ENCODE data around the gene FUZ. TPM values are rescaled to one million over a fixed set of nuclear protein-coding genes. Genes with fewer than 3 reads are reported as not detected.
A peak's percentile ranks its signal among the peaks of the same experiment; 100 is the strongest.

FUZ gene
- total RNA-seq, 1 donor from 2014 or later, result 14.5 TPM

DNA sequence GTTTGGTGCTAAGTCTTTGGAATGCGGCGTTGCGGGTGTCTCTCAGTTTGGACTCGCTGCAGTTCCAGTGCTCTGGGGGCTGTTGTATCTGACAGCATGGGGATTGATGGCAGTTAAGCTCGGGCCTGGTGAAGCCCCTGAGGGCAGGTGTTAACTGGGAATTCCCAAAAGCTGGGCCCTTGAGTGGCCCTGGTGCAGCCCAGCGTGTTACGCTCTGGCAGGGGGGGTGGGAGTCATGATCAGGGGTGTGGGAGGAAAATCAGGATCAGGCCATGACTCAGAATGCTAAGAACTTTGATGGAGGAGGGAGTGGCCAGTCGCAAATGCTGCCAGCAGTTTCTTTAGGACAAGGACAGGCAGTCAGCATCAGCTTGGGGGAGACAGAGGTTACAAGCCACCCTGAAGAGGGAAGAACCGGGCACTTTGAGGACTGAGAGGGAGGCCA, 26.7 kb downstream of the FUZ start:
- no peak for DNase-seq (ENCODE audit: extremely low read depth, low read depth, low spot score)

DNA sequence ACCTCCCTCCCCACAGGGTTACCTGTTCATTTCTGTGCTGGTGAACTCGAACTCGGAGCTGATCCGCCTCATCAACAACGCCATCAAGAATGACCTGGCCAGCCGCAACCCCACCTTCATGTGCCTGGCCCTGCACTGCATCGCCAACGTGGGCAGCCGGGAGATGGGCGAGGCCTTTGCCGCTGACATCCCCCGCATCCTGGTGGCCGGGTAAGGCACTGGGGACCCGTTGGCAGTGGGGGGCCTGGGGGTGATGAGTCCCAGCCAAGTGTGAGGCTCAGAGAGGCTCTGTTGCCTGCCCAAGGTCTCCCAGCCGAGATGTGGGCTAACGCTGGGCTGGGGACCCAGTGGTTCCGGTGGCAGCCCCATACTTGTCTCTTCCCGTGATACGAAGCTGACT, 30.6 kb downstream of the FUZ start:
- no peak for DNase-seq (ENCODE audit: extremely low read depth, low read depth, low spot score)

- no peak for DNase-seq (ENCODE audit: extremely low read depth, low read depth, low spot score)
These were observed 31.7 kb downstream of the FUZ start for GRCh38 chr19:49781394-49781793.

DNA sequence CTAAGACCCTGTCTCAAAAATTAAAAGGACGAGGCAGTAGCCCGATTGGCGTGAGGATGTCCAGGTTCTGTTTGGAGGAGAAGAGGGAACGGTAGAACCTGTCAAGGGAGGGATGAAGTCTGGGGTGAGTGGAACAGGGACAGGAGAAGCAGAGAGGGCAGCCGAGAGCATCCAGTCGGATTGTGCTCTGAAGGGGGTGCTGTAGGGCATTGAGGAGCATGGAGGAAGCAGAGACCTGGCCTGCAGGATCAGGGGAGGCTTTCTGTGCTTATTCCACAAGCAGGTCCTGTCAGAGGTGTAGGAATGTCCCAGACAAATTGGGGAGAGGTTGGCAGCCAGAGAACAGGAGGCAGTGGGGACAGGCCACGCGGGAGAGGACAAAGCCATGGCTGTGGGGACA, 32.2 kb downstream of the FUZ start:
- DNase-seq (ENCODE audit: extremely low read depth, low read depth, low spot score), result no peak

- DNase-seq (ENCODE audit: extremely low read depth, low read depth, low spot score), result no peak
These were observed 33.1 kb downstream of the FUZ start for GRCh38 chr19:49779731-49780555.

DNA sequence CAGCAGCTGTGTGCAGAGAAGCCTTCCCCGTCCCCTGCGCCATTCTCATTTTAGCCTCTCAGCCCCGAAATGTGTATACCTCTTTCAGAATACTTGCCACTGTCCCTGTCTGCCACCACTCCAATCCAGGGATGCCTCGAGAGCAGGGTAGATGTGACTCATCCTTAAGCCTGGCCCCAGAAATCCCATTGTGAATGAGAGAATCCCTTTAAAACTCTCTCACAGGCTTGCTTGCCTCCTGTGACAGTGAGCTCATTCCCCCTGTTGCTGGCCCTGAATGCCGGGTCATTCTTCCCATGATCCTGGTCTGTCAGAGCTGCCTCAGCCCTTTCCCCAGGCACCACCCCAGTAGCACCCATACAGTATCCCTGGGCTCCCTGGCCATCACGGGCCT, 36.7 kb downstream of the FUZ start:
- DNase-seq (ENCODE audit: extremely low read depth, low read depth, low spot score), result no peak

DNA sequence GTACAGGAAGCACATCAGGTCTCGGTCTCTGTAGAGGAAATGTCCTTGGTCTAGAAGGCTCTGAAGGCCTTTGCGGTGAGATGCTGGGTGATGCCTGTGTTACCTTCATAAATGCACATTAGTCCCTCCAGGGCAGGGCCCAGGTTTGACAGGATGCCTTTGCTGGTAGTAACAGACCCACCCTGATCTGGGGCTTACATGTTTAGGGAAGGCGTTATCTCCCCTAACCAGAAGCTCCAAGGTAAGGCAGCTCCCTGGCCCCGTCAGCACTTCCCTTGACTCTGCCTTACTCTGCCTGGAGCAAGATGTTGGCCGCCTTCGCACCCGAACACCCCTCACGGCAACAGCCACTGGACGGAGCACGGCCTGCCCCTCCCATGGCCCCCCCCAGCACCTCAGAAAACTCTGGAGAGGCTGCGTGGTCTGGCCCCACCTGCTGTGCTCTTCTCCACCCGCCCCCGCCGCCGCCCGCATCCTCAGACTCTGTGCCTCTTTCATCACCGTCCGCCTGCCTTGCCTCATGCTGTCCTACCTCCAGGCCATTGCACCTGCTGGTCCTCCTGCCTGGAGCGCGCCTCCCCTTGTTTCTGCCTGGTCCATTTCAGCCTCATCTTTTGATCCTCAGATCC, 37.2 kb downstream of the FUZ start:
- no peak for DNase-seq (ENCODE audit: extremely low read depth, low read depth, low spot score)

GRCh38 chr19:49774969-49775368, 38.1 kb downstream of the FUZ start:
- no peak for DNase-seq (ENCODE audit: extremely low read depth, low read depth, low spot score)

- DNase-seq (ENCODE audit: extremely low read depth, low read depth, low spot score), result no peak
These were observed 39.3 kb downstream of the FUZ start for GRCh38 chr19:49773663-49774350.

GRCh38 chr19:49772850-49773432, 40.2 kb downstream of the FUZ start:
- DNase-seq (ENCODE audit: extremely low read depth, low read depth, low spot score), result no peak

DNA sequence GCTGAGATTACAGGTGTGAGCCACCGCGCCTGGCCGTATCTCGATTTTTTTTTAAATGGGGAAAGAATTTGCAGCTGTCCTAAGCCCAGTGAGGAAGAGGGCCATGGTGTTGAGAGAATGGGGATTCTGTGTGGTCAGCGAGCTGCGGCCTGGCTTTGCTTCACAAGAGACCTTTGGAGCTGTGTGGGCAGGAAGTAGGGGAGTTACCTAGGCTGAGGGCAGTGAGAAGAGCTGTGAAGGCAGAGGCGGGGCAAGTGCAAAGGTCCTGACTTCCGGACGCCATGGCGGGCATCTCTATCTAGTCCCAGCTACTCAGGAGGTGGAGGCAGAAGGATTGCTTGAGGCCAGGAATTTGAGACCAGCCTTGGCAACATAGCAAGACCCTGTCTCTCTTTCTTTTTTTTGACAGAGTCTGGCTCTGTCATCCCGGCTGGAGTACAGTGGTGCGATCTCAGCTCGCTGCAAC, 41.4 kb downstream of the FUZ start:
- DNase-seq (ENCODE audit: extremely low read depth, low read depth, low spot score), result no peak

GRCh38 chr19:49770529-49770928, 42.6 kb downstream of the FUZ start:
- DNase-seq (ENCODE audit: extremely low read depth, low read depth, low spot score), result no peak

- DNase-seq (ENCODE audit: extremely low read depth, low read depth, low spot score), result no peak
These were observed 45.0 kb downstream of the FUZ start for GRCh38 chr19:49767967-49768581.

- no peak for DNase-seq (ENCODE audit: extremely low read depth, low read depth, low spot score)
These were observed 45.7 kb downstream of the FUZ start for GRCh38 chr19:49767381-49767780.

GRCh38 chr19:49766930-49767299, 46.2 kb downstream of the FUZ start, which contains the start of gene AP2A1:
Gene AP2A1 (plus strand): TSS chr19:49767001. CDS start chr19:49767134, 133 bp downstream.
- DNase-seq (ENCODE audit: extremely low read depth, low read depth, low spot score), result no peak

DNA sequence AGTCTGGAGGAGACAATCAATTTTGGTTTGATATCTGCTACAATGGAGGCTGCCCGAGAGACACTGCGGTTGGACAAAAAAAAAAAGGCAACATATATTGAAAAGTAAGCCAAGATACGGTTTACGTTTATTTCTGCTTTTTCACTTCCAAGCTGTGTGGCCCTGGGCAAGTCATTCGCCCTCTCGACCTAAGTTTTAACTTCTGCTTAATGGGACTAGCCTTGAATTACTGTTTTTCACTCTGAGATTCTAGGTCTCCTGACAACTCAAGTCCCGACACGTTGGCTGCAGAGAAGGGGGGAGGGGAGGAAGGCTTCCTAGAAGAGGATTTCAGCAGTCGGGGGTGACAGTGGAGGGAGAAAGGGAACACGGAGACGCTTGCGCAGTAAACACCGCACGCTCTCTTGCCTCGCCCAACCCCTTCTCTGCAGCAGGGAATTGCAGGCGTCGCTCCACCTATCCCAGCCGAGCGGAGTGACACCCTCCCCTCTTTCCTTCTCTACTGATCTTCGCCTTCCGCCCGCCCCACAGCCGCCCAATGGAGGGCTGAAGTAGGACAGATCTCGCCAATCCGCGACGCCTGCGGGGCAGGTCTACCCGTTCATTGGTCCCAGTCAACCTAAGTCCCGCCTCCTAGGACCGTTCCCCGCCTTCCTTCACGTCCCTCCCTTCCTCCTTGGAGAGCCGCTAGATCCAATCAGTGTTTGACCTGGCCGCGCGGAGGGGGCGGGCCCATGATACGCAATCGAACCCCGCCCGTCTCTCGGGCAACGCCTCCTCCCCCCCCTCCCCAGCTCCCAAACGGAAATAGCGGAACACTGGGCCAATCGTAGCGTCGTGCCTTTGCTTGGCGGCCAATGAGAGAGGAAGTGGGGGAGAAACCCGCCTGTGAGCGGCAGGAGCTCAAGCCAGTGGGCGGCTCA, 46.8 kb downstream of the FUZ start:
- peak; percentile 99 for DNase-seq (ENCODE audit: extremely low read depth, low read depth, low spot score)

GRCh38 chr19:49764341-49764740, 48.8 kb downstream of the FUZ start:
- DNase-seq (ENCODE audit: extremely low read depth, low read depth, low spot score), result no peak

- DNase-seq (ENCODE audit: extremely low read depth, low read depth, low spot score), result no peak
These were observed 49.9 kb downstream of the FUZ start, which contains the start of gene TSKS for GRCh38 chr19:49763230-49763629. Gene TSKS (minus strand): TSS chr19:49763306. CDS start chr19:49763247, 59 bp downstream.

DNA sequence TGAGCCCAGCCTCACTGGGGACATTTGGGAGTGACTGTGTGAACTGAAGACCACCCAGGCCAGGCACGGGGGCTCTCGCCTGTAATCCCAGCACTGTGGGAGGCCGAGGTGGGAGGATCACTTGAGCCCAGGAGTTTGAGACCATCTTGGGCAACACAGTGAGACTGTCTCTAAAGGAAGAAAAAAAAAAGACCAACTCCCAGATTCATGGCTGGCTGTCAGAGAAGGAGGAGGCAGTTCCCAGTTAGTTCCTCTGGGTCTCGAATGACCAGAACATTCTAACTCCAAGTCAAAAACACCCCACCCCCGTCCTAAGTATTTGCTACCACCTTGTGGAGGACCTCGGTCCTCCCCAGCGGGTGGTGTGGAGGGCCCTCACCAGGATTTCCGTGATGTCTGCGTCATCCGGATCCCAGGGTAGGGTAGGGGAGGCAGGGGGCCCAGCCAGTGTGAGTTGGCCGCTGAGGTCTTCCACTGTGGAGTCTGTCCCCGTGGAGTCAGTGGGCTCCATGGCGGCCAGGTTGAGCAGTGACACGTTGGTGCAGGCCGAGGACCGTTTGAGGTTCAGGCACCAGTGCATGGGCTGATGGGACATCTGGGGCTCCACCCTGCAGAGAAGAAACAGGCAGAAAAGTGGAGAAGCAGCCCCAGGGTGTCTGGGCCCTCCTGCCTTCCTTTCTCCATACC, 51.3 kb downstream of the FUZ start:
- DNase-seq (ENCODE audit: extremely low read depth, low read depth, low spot score), result no peak
